KOPT-K1 (cell line): Measurements from ENCODE around the gene KCNH1.
"Not testable (repeated sequence)": the region's sequence is repeated elsewhere in the genome, so short reads cannot be mapped to it uniquely, and the experiment has no call there.

ENCODE experiments used
- H3K27ac ChIP-seq: fragments of 200-600 bp; sonication (generic); 2 replicates; pipeline ENCODE4 v1.5.1; 2016; ENCODE audit warnings: antibody characterized with exemption, mild to moderate bottlenecking, low read depth, low read length; ENCODE audit not compliant: poor library complexity, severe bottlenecking
- H3K36me3 ChIP-seq: fragments of 200-600 bp; sonication (generic); 2 replicates; pipeline ENCODE4 v1.5.1; 2017; ENCODE audit warnings: antibody characterized with exemption, mild to moderate bottlenecking, low read length, moderate library complexity; ENCODE audit not compliant: insufficient read depth
- H3K9me3 ChIP-seq: fragments of 200-600 bp; sonication (generic); 2 replicates; pipeline ENCODE4 v1.5.1; 2017; ENCODE audit warnings: antibody characterized with exemption, low read length, mild to moderate bottlenecking; ENCODE audit not compliant: insufficient read depth, poor library complexity, severe bottlenecking

Gene KCNH1

GRCh38 chr1:211066781-211067384 lies 67.1 kb downstream of the KCNH1 start:
- Histone ChIP-seq H3K27ac (no peak overlapping the region), H3K9me3 (no peaks in the 10 kb centered on the region), H3K36me3 (no peaks in the 10 kb centered on the region)

- H3K27ac ChIP-seq, H3K36me3 ChIP-seq, H3K9me3 ChIP-seq: not testable (repeated sequence)
These were observed 92.1 kb downstream of the KCNH1 start for GRCh38 chr1:211041838-211042237.

GRCh38 chr1:211037095-211037494 lies 96.9 kb downstream of the KCNH1 start:
- no peaks in the 10 kb centered on the region for H3K36me3 ChIP-seq
- H3K9me3 ChIP-seq = no peaks in the 10 kb centered on the region
- no peak overlapping the region for H3K27ac ChIP-seq

GRCh38 chr1:211036381-211037060 lies 97.4 kb downstream of the KCNH1 start:
- no peak overlapping the region for H3K27ac ChIP-seq
- H3K9me3 ChIP-seq = no peaks in the 10 kb centered on the region
- no peaks in the 10 kb centered on the region for H3K36me3 ChIP-seq

- Histone ChIP-seq H3K36me3 (no peaks in the 10 kb centered on the region), H3K9me3 (no peaks in the 10 kb centered on the region), H3K27ac (no peak overlapping the region)
These were observed 98.0 kb downstream of the KCNH1 start for GRCh38 chr1:211035821-211036380.

GRCh38 chr1:211033921-211034525 lies 99.9 kb downstream of the KCNH1 start:
- no peak overlapping the region for H3K27ac ChIP-seq
- no peaks in the 10 kb centered on the region for H3K36me3 ChIP-seq
- no peaks in the 10 kb centered on the region for H3K9me3 ChIP-seq

- Histone ChIP-seq H3K9me3 (no peaks in the 10 kb centered on the region), H3K36me3 (no peaks in the 10 kb centered on the region), H3K27ac (no peak overlapping the region)
These were observed 109.0 kb downstream of the KCNH1 start for GRCh38 chr1:211024901-211025300.

- H3K36me3 ChIP-seq = no peaks in the 10 kb centered on the region
- H3K9me3 ChIP-seq = no peaks in the 10 kb centered on the region
- no peak overlapping the region for H3K27ac ChIP-seq
These were observed 114.7 kb downstream of the KCNH1 start for GRCh38 chr1:211019266-211019665.

GRCh38 chr1:211018690-211019089 lies 115.3 kb downstream of the KCNH1 start:
- Histone ChIP-seq H3K36me3 (no peaks in the 10 kb centered on the region), H3K27ac (no peak overlapping the region), H3K9me3 (no peaks in the 10 kb centered on the region)

GRCh38 chr1:211017075-211017718 lies 116.8 kb downstream of the KCNH1 start:
- H3K27ac ChIP-seq = no peak overlapping the region
- H3K36me3 ChIP-seq = no peaks in the 10 kb centered on the region
- H3K9me3 ChIP-seq = no peaks in the 10 kb centered on the region

GRCh38 chr1:211014275-211014674 lies 119.7 kb downstream of the KCNH1 start:
- H3K27ac ChIP-seq = no peak overlapping the region
- H3K9me3 ChIP-seq = no peaks in the 10 kb centered on the region
- H3K36me3 ChIP-seq = no peaks in the 10 kb centered on the region

- no peak overlapping the region for H3K27ac ChIP-seq
- no peaks in the 10 kb centered on the region for H3K9me3 ChIP-seq
- no peaks in the 10 kb centered on the region for H3K36me3 ChIP-seq
These were observed 120.4 kb downstream of the KCNH1 start for GRCh38 chr1:211013346-211014240.

GRCh38 chr1:211011128-211011527 lies 122.8 kb downstream of the KCNH1 start:
- H3K9me3 ChIP-seq, H3K27ac ChIP-seq, H3K36me3 ChIP-seq: not testable (repeated sequence)

- H3K36me3 ChIP-seq = no peaks in the 10 kb centered on the region
- H3K9me3 ChIP-seq = no peaks in the 10 kb centered on the region
- no peak overlapping the region for H3K27ac ChIP-seq
These were observed 124.0 kb downstream of the KCNH1 start for GRCh38 chr1:211009944-211010343.
